NB4 (cell line): Measurements from ENCODE around the gene HS6ST1.

Experiments
- POLR2A ChIP-seq: IDR thresholded peaks from 2 replicates; pipeline ENCODE4 v1.6.1; 2011; ENCODE audit warnings: mild to moderate bottlenecking; ENCODE audit not compliant: insufficient read length; ENCODE audit errors: extremely low read depth
- TF ChIP-seq, protein P1 (sequence below): IDR thresholded peaks from one replicate; pipeline ENCODE4 v1.5.1; 2012; ENCODE audit warnings: low read depth, low read length

DNA sequence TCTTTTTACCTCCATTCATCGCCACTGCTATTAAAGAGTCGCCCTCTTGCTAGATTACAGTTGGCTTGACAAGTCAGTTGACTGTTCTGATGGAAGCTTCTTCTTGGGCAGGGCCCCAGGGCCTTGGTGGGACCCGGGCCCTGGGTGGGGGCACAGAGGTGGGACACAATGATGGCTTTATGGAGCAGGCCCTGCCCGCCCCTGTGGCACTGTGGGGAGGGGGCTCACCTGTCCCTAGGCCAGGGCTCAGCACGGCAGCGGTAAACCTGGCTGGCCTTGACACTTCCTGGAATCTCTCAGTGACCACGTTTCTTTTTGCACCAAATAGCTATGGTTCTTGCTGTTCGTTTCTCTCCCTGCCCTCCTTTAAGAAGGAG is 4.9 kb upstream of the HS6ST1 start:
- no peak for TF ChIP-seq POLR2A
- TF ChIP-seq, protein P1, sequence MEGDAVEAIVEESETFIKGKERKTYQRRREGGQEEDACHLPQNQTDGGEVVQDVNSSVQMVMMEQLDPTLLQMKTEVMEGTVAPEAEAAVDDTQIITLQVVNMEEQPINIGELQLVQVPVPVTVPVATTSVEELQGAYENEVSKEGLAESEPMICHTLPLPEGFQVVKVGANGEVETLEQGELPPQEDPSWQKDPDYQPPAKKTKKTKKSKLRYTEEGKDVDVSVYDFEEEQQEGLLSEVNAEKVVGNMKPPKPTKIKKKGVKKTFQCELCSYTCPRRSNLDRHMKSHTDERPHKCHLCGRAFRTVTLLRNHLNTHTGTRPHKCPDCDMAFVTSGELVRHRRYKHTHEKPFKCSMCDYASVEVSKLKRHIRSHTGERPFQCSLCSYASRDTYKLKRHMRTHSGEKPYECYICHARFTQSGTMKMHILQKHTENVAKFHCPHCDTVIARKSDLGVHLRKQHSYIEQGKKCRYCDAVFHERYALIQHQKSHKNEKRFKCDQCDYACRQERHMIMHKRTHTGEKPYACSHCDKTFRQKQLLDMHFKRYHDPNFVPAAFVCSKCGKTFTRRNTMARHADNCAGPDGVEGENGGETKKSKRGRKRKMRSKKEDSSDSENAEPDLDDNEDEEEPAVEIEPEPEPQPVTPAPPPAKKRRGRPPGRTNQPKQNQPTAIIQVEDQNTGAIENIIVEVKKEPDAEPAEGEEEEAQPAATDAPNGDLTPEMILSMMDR = no peak
